Colonic mucosa (tissue), 4 donors: ENCODE data around the gene GMDS. TPM values are rescaled to one million over a fixed set of nuclear protein-coding genes. Genes with fewer than 3 reads are reported as not detected.

Source experiments
- DNase-seq: peaks from one replicate; pipeline ENCODE4 v3.0.0-alpha.2; 2020
- H3K27ac ChIP-seq: fragments of 200-600 bp; one replicate; pipeline ENCODE4 v1.8.0; 2021
- H3K27me3 ChIP-seq: fragments of 200-600 bp; one replicate; pipeline ENCODE4 v1.8.0; 2021
- H3K36me3 ChIP-seq: fragments of 200-600 bp; one replicate; pipeline ENCODE4 v1.8.0; 2021
- H3K4me1 ChIP-seq: fragments of 200-600 bp; one replicate; pipeline ENCODE4 v1.8.0; 2021; ENCODE audit warnings: mild to moderate bottlenecking
- H3K4me3 ChIP-seq: fragments of 200-600 bp; one replicate; pipeline ENCODE4 v1.8.0; 2021
- H3K9ac ChIP-seq, 2 donors: one replicate each; pipeline ENCODE4 v1.7.0; 2013; ENCODE audit warnings: control low read depth in 2 of 2, low read depth in 2 of 2, low read length in 2 of 2
- H3K9me3 ChIP-seq: fragments of 200-600 bp; one replicate; pipeline ENCODE4 v1.8.0; 2021
- intact Hi-C: fragments of 100-400 bp; cut with DNase I; formaldehyde crosslinking; loops from one replicate; pipeline ENCODE4 v1.14.1; 2022
- total RNA-seq, 2 donors: library from RNA; stranded (reverse); fragmentation: NEBNext Ultra II Directional in 1 of 2; extraction: Animal tissue kit (Norgen Biotek cat#: 25700) in 1 of 2; gene quantifications; one replicate each; pipeline ENCODE4 v1.2.1, GENCODE V29; 2021
- TF ChIP-seq, protein P1 (sequence below): fragments of 200-600 bp; IDR thresholded peaks from one replicate; pipeline ENCODE4 v1.8.0; 2022; ENCODE audit warnings: antibody characterized with exemption, mild to moderate bottlenecking
- donor health status: healthy.
- donor health status: DM: no; HTN: no; CAD: no.
- donor health status: DM: no; HTN: no; CAD: no.

Gene GMDS
- total RNA-seq, 2 donors from 2014 or later, result 247 to 272 TPM

DNA sequence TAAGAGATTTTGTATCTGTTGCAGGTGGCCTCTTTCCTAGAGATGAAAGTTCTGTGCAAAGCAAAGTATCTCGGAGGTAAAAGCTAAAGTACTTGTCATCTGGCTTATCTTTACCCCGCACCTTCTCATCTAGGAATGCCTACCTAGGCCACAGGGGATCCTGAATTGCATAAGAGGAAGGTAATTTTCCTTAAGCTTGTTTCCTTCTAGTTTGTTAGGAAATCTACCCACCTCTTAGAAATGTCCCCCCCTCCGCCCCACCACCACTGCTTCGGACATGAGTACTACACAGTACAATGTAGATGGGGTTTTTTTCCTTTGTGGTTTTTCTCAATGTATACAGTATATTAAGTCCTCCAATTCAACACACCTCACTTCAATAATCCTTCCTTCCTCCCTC is 614.2 kb downstream of the GMDS start:
- no peak overlapping the region for H3K4me3 ChIP-seq
- no peaks in the 10 kb centered on the region for H3K4me1 ChIP-seq
- no peaks in the 10 kb centered on the region for H3K36me3 ChIP-seq
- no peak for DNase-seq
- no peaks in the 10 kb centered on the region for H3K27me3 ChIP-seq
- H3K27ac ChIP-seq, result no peak overlapping the region
- intact Hi-C loops, result no loop called here
- TF ChIP-seq, protein P1, sequence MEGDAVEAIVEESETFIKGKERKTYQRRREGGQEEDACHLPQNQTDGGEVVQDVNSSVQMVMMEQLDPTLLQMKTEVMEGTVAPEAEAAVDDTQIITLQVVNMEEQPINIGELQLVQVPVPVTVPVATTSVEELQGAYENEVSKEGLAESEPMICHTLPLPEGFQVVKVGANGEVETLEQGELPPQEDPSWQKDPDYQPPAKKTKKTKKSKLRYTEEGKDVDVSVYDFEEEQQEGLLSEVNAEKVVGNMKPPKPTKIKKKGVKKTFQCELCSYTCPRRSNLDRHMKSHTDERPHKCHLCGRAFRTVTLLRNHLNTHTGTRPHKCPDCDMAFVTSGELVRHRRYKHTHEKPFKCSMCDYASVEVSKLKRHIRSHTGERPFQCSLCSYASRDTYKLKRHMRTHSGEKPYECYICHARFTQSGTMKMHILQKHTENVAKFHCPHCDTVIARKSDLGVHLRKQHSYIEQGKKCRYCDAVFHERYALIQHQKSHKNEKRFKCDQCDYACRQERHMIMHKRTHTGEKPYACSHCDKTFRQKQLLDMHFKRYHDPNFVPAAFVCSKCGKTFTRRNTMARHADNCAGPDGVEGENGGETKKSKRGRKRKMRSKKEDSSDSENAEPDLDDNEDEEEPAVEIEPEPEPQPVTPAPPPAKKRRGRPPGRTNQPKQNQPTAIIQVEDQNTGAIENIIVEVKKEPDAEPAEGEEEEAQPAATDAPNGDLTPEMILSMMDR, result no peak
- no peak overlapping the region for H3K9ac ChIP-seq
- H3K9me3 ChIP-seq, result no peaks in the 10 kb centered on the region

DNA sequence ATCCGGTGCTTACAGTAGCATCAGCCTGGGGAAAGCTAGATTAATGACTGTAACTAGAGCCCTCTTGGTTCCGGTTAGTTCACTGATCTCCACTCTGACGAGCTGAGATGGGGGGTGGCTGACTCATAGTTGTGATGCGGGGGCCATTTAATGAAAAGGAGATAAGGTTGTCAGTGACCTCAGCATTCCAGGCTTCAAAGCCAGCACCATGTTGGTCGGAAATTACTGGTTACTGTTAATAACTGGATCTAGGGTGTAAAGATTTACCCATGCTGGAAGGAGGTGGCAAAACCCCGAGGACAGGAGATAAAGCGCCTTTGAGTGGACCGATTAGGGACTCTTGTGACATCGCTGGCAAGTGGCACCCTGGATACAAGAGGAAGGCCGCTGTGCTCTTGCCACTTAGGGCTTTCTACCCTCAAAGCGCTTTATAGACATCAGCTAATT is 614.6 kb downstream of the GMDS start:
- TF ChIP-seq, protein P1, result no peak

DNA sequence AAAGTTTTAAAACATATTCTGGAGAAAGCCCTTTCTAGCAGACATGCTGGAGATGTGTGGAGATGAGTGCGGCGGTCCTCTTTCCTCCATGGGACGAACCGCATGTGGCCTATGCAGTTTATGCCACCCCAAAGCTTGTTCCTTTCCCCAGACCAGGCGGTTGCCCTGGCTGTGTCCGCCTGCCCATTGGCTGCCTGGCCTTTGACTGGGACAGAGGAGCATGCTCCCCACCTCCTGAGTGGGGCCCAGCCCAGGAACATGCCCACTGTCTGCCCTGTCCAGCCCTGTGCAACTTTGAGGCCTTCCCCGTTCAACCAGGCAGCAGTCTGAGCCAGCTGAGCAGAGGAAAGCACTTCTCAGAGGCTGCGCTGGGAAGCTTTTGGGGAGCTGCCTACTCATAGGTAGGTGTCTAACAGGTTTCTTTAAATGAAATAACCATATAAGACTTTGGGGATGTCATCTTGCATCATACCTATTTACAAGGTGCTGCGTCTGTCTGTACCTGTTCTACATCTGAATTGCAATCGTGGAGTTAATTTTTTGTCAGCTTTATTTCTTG is 615.1 kb downstream of the GMDS start:
- intact Hi-C loops, result no loop called here
- TF ChIP-seq, protein P1, result no peak
- no peak for DNase-seq
- no peaks in the 10 kb centered on the region for H3K27me3 ChIP-seq
- H3K4me3 ChIP-seq, result no peak overlapping the region
- no peaks in the 10 kb centered on the region for H3K36me3 ChIP-seq
- H3K4me1 ChIP-seq, result no peaks in the 10 kb centered on the region
- H3K9ac ChIP-seq, result no peak overlapping the region
- H3K9me3 ChIP-seq, result no peaks in the 10 kb centered on the region
- no peak overlapping the region for H3K27ac ChIP-seq

More for the DNA sequence above, 614.6 kb downstream of the GMDS start:
- H3K9me3 ChIP-seq, result no peaks in the 10 kb centered on the region
- no peaks in the 10 kb centered on the region for H3K27me3 ChIP-seq
- H3K27ac ChIP-seq, result no peak overlapping the region
- H3K36me3 ChIP-seq, result no peaks in the 10 kb centered on the region
- intact Hi-C loops, result no loop called here
- DNase-seq, result no peak
- no peak overlapping the region for H3K9ac ChIP-seq
- H3K4me1 ChIP-seq, result no peaks in the 10 kb centered on the region
- H3K4me3 ChIP-seq, result no peak overlapping the region

DNA sequence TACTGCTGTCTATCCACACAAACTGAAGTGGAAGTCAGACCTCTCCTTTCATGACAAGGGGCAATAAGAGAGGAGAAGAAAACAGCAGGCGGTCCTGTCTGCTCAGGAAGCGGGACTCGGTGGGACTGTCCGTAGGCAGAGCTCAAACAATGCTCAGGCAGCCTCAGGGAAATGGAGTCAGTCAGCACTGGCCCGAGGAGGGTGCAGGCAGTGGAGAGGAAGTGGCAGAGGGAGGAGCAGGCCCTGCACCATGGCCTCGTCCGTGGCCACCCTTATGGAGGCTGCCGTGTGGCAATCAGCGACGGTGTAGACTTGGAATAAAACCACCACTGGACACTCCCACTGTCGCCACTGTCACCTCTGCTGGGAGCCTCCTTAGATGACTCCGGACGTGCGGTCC is 616.1 kb downstream of the GMDS start:
- intact Hi-C loops, result no loop called here
- H3K36me3 ChIP-seq, result no peaks in the 10 kb centered on the region
- no peak for DNase-seq
- no peak overlapping the region for H3K27ac ChIP-seq
- H3K9me3 ChIP-seq, result no peaks in the 10 kb centered on the region
- no peaks in the 10 kb centered on the region for H3K4me1 ChIP-seq
- TF ChIP-seq, protein P1, result no peak
- no peak overlapping the region for H3K9ac ChIP-seq
- no peak overlapping the region for H3K4me3 ChIP-seq
- peaks cover 3% of the 10 kb centered on the region for H3K27me3 ChIP-seq

DNA sequence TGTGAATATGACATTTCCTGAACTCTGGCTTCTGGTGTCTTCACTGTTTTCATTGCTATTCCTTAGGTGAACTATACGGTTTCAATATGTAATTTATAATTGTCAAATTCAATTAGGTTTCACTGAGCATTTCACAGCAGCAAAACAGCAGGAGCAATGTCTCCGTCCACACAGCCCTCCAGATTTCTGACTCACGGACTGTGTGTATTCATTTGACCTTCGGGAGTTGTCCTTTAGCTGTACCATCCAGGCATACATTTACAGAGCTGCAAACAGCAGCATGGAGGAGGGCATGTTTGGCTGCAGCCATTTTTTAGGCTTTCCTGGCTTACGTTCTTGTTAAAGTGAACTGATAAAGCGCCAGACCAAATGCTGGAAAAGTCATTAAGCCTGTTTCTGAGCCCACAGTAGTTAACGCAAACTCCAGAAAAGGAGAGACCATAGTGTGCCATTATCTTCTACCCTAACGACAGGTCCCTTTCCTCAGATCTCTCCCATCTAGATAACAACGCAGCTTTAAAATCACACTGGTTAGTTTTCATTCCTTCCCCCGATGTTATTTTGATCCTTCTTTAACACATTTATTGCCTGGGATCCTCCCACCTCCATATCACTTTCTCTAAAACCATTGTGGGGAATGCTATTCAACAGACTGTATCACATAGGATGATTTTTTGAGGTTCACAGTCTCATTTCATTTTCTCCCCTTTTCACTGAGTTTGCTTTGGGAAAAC is 617.4 kb downstream of the GMDS start:
- Histone ChIP-seq H3K9ac (no peak overlapping the region), H3K4me3 (no peak overlapping the region), H3K4me1 (no peaks in the 10 kb centered on the region), H3K27ac (no peak overlapping the region), H3K36me3 (no peaks in the 10 kb centered on the region), H3K9me3 (no peaks in the 10 kb centered on the region), H3K27me3 (peaks cover 10% of the 10 kb centered on the region)
- TF ChIP-seq, protein P1, result no peak
- DNase-seq, result no peak
- intact Hi-C loops, result no loop called here
